GM23248 (cell line): Measurements from ENCODE around the gene SPATA19.

Source experiments
- EZH2 ChIP-seq: fragments of 200-600 bp; sonication (generic); IDR thresholded peaks from 2 replicates; pipeline ENCODE4 v1.6.1; 2018; ENCODE audit warnings: antibody characterized with exemption, mild to moderate bottlenecking; ENCODE audit not compliant: insufficient read depth, poor library complexity, severe bottlenecking
- EZH2phosphoT487 ChIP-seq: fragments of 200-600 bp; sonication (generic); IDR thresholded peaks from 2 replicates; pipeline ENCODE4 v1.6.1; 2018; ENCODE audit warnings: antibody characterized with exemption, moderate library complexity, mild to moderate bottlenecking, low read depth; ENCODE audit not compliant: insufficient read depth

GRCh38 chr11:133816146-133816870 is 29.0 kb downstream of the SPATA19 start:
- no peak for TF ChIP-seq EZH2
- TF ChIP-seq EZH2phosphoT487, result no peak
